Pancreas (tissue), 10 donors: Measurements from ENCODE around the gene OPN1LW. TPM values are rescaled to one million over a fixed set of nuclear protein-coding genes. Genes with fewer than 3 reads are reported as not detected.

Experiments used
- ATAC-seq, 4 donors: fragments of 200-7000 bp; cut with Tn5 transposase; one replicate each; pipeline versions ENCODE4 v1.8.0 to v1.9.1; 2020; ENCODE audit warnings: mild to moderate bottlenecking in 4 of 4, moderate library complexity in 4 of 4
- DNase-seq, 6 donors: peaks; one replicate each; pipeline ENCODE4 v3.0.0-alpha.2; 2020
- FAIRE-seq: peaks from 2 replicates; lab custom pipeline; 2012; peaks lifted over from hg19 to GRCh38; lab: Jason Lieb, UNC
- H3K27ac ChIP-seq, 4 donors: fragments of 200-600 bp; sonication (generic); 1 replicate in 3 of 4; 2 replicates in 1 of 4; pipeline versions ENCODE4 v1.5.0 to v1.8.0; 2020
- H3K27me3 ChIP-seq, 4 donors: fragments of 200-600 bp; one replicate each; pipeline ENCODE4 v1.8.0; 2021
- H3K36me3 ChIP-seq, 3 donors: fragments of 200-600 bp; sonication (generic) in 1 of 3; one replicate each; pipeline versions ENCODE4 v1.5.0 to v1.8.0; 2020 to 2021
- H3K4me1 ChIP-seq, 3 donors: fragments of 200-600 bp; one replicate each; pipeline ENCODE4 v1.8.0; 2021
- H3K4me3 ChIP-seq, 4 donors: fragments of 200-600 bp; sonication (generic) in 2 of 4; one replicate each; pipeline versions ENCODE4 v1.5.0 to v1.8.0; 2020 to 2021
- H3K9me3 ChIP-seq, 4 donors: fragments of 200-600 bp; one replicate each; pipeline ENCODE4 v1.8.0; 2021
- WGBS, 2 donors: extraction: QIAGEN DNeasy Blood & Tissue Kit; methylation state at CpG; one replicate each; pipeline ENCODE4 v1.1.7; 2013; 5-methylcytosine and 5-hydroxymethylcytosine counted together
- intact Hi-C, 3 donors: fragments of 100-400 bp; cut with DNase I; formaldehyde crosslinking; loops; one replicate each; pipeline versions ENCODE4 v1.11.1 to v1.14.2; 2022
- polyA plus RNA-seq, 2 donors: library from polyadenylated mRNA; stranded (reverse); fragments of 200-250 nt; gene quantifications; one replicate each; pipeline ENCODE4 v1.2.3, GENCODE V29; 2013
- total RNA-seq, 6 donors: library from RNA; stranded (reverse); fragmentation: NEBNext Ultra II Directional in 4 of 6; extraction: Animal tissue kit (Norgen Biotek cat#: 25700) in 4 of 6; gene quantifications; one replicate each; pipeline versions ENCODE4 v1.2.1 to v1.2.4, GENCODE V29; 2021 to 2023
- TF ChIP-seq, protein P1 (sequence below), 4 donors: fragments of 200-600 bp; sonication (generic) in 3 of 4; IDR thresholded peaks; one replicate each; pipeline versions ENCODE4 v1.5.0 to v1.8.0; 2021; ENCODE audit warnings: antibody characterized with exemption in 4 of 4
- donor health status: healthy with polysubstance abuse.
- donor health status: DM: no; HTN: no; CAD: no; lungs with moderate emphysema.
- donor health status: DM: no; HTN: no; CAD: no.
- donor health status: control.
- donor health status: control.
- donor health status: Bipolar disorder and iron deficiency.
- donor health status: DM: yes; HTN: yes; CAD: no.
- donor health status: DM: no; HTN: no; CAD: no.
- donor health status: DM: no; HTN: no; CAD: no.
- donor health status: DM: yes; HTN: yes; CAD: no.

The OPN1LW gene
- total and polyA plus RNA-seq, 8 donors, result not detected

DNA sequence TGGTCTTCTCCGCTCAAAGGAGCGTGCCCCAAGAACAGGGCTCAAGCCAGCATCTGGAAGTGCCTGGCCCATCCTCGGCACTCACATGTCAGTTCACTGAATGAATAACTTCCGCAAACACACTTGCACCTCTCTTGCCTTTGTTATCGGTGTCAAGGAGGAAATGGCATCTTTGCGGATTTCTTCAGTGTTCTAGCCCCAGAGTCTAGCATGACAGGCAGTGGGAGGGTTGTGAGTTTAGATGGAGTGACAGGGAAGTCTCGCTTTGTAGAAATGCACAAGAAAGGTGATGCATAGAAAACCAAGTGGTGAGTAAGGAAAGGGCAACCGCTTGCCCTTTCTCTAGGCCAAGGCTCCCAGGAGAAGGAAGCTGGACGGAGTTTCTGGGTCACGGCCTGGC, 29.0 kb upstream of the OPN1LW start:
- no peak overlapping the region for H3K4me3 ChIP-seq
- peaks cover 0 to 10% (median 5%) of the 10 kb centered on the region in 4 donors for H3K27me3 ChIP-seq
- DNase-seq, result no peak
- peak overlapping the region in 2 of 4 donors; percentile 46 to 69 for H3K27ac ChIP-seq
- no peaks in the 10 kb centered on the region for H3K4me1 ChIP-seq
- no peak for FAIRE-seq
- intact Hi-C loops, result no loop called here
- 58 to 66% methylated on average over 10 of the region's 10 CpGs for WGBS, 2 donors
- ATAC-seq, result no peak
- H3K36me3 ChIP-seq, result no peaks in the 10 kb centered on the region
- TF ChIP-seq, protein P1, sequence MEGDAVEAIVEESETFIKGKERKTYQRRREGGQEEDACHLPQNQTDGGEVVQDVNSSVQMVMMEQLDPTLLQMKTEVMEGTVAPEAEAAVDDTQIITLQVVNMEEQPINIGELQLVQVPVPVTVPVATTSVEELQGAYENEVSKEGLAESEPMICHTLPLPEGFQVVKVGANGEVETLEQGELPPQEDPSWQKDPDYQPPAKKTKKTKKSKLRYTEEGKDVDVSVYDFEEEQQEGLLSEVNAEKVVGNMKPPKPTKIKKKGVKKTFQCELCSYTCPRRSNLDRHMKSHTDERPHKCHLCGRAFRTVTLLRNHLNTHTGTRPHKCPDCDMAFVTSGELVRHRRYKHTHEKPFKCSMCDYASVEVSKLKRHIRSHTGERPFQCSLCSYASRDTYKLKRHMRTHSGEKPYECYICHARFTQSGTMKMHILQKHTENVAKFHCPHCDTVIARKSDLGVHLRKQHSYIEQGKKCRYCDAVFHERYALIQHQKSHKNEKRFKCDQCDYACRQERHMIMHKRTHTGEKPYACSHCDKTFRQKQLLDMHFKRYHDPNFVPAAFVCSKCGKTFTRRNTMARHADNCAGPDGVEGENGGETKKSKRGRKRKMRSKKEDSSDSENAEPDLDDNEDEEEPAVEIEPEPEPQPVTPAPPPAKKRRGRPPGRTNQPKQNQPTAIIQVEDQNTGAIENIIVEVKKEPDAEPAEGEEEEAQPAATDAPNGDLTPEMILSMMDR (IDR thresholded peaks at IDR 0.05), result no peak
- no peaks in the 10 kb centered on the region for H3K9me3 ChIP-seq

DNA sequence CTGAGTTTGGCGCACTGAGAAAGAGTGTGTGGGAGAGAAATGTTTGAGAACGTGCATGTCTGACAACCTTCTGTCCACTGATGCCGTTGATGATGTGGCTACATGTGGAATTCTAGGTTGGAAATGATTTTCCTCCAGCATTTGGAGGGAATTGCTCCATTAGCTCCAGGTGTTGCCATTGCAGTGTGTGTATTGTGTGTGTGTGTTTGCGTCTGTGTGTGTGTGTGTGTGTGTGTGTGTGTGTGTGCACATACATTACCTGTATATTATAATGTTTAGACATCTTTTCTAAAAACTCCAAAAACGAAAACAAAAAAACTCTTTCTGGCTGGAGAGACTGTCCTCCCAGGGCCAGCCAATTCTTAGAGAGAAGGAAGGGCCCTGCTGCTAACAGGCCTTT, 28.3 kb upstream of the OPN1LW start:
- H3K27me3 ChIP-seq, result peaks cover 0 to 10% (median 5%) of the 10 kb centered on the region in 4 donors
- WGBS, 2 donors, result 59 to 62% methylated on average over 5 of the region's 5 CpGs
- intact Hi-C loops, result no loop called here

DNA sequence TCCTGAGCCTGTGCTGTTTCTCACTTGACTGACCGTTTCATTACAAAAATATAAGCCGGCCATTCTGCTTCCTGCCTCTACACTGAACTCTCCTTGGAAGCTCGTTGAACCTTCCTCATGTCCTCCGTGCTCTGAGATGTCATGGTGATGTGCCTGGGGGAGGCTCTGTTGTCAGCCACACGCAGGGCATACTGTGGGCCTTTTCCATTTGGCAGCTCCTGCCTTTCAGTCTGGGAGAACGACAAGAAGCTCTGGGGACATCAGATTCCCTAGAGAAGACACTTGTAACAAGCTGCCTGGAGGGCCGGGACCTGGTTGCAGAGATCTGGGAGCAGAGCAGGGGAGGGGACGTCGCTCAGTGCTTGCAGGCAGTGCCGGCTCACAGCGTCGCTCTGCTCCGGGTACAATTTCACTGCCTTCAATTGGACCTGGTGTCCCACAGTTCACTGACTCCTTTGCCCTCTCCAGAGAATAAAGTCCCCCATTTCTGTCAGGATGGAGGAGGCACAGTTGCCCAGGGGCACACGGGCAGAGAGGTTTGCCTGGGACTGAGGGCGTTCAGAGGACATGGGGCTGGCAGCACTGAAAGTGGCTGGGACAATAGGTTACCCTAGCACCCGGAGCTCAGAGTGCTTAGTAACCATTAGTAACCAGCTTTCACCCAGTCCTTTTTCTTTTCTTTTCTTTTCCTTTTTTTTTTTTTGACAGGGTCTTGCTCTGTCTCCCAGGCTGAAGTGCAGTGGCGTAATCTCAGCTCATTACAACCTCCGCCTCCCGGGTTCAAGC, 27.4 kb upstream of the OPN1LW start:
- H3K4me3 ChIP-seq, result no peak overlapping the region
- H3K27ac ChIP-seq, result no peak overlapping the region
- H3K27me3 ChIP-seq, result peaks cover 0 to 10% (median 5%) of the 10 kb centered on the region in 4 donors
- TF ChIP-seq, protein P1 (IDR thresholded peaks at IDR 0.05), result no peak
- FAIRE-seq, result no peak
- no peak for DNase-seq
- no peaks in the 10 kb centered on the region for H3K9me3 ChIP-seq
- intact Hi-C loops, result no loop called here
- H3K4me1 ChIP-seq, result no peaks in the 10 kb centered on the region
- WGBS, 2 donors, result 64 to 67% methylated on average over 19 of the region's 19 CpGs
- ATAC-seq, result no peak
- no peaks in the 10 kb centered on the region for H3K36me3 ChIP-seq

More for the DNA sequence above, 28.3 kb upstream of the OPN1LW start:
- ATAC-seq (no peak), DNase-seq (no peak), FAIRE-seq (no peak)
- H3K4me1 ChIP-seq, result no peaks in the 10 kb centered on the region
- no peaks in the 10 kb centered on the region for H3K9me3 ChIP-seq
- no peaks in the 10 kb centered on the region for H3K36me3 ChIP-seq
- TF ChIP-seq, protein P1 (IDR thresholded peaks at IDR 0.05), result no peak
- peak overlapping the region in 1 of 4 donors; percentile 69 for H3K27ac ChIP-seq
- H3K4me3 ChIP-seq, result no peak overlapping the region

DNA sequence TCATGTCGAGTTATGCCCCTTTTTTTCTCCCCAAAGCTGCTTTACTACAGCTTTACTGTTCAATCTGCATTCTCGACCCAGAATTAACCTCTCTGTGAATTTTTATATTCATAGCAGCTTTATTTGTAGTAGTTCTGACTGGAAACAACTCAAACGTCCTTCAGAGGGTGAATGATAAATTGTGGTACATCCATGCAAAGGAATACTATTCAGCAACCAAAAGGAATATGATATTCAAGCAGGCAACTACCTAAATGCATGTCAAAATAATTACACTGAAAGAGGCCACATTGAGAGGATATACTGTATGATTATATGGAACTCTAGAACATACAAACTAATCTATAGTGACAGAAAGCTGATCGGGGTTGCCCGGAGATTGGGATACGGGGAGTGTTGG, 26.5 kb upstream of the OPN1LW start:
- TF ChIP-seq, protein P1 (IDR thresholded peaks at IDR 0.05), result no peak
- peaks cover 0 to 16% (median 3%) of the 10 kb centered on the region in 4 donors for H3K27me3 ChIP-seq
- no peaks in the 10 kb centered on the region for H3K4me1 ChIP-seq
- FAIRE-seq, result no peak
- no peak for DNase-seq
- no peak overlapping the region for H3K4me3 ChIP-seq
- no peak for ATAC-seq
- H3K36me3 ChIP-seq, result no peaks in the 10 kb centered on the region
- WGBS, 2 donors, result 71 to 77% methylated on average over 6 of the region's 6 CpGs
- H3K27ac ChIP-seq, result no peak overlapping the region
- H3K9me3 ChIP-seq, result no peaks in the 10 kb centered on the region
- intact Hi-C loops, result no loop called here

DNA sequence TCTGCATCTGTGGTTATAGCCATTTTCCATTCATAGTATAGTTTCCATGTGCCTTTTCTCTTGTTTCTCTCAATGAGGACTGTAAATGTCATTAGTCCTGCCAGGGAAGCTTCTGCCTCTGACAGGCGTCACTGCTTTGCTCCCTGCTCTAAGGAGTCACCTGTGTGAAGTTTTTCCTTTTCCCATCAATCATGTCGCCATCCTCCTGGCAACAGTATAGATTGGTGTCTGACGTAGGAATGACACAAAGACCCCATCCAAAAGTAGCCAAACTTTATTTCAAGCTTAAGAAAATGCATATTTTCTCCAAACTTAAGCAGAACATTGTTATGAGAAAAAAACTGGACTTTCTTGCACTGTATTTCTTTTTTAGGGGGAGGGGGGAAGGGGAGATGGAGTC, 23.5 kb upstream of the OPN1LW start:
- Histone ChIP-seq H3K4me3 (no peak overlapping the region), H3K27ac (no peak overlapping the region), H3K4me1 (no peaks in the 10 kb centered on the region), H3K9me3 (no peaks in the 10 kb centered on the region), H3K36me3 (no peaks in the 10 kb centered on the region), H3K27me3 (peaks cover 0 to 17% (median 3%) of the 10 kb centered on the region in 4 donors)
- no peak for FAIRE-seq
- intact Hi-C loops, result no loop called here
- WGBS, 2 donors, result 77 to 80% methylated on average over 3 of the region's 3 CpGs
- TF ChIP-seq, protein P1 (IDR thresholded peaks at IDR 0.05), result no peak
- no peak for DNase-seq
- ATAC-seq, result no peak
